Endothelial cell of umbilical vein (primary cell): ENCODE data around the gene LRCOL1.

ENCODE experiments used
- CTCF ChIP-seq, 2 donors: IDR thresholded peaks; 1 replicate in 1 of 2; 2 replicates in 1 of 2; pipeline ENCODE4 v1.5.1; 2011; ENCODE audit warnings: low read length in 2 of 2, mild to moderate bottlenecking in 2 of 2, moderate library complexity in 2 of 2, control low read depth in 1 of 2, inconsistent platforms in 1 of 2, low read depth in 1 of 2; ENCODE audit not compliant: insufficient read depth in 1 of 2; ENCODE audit errors: extremely low read depth in 1 of 2
- EZH2 ChIP-seq: IDR thresholded peaks from 2 replicates; pipeline ENCODE4 v1.6.1; 2012; ENCODE audit warnings: borderline replicate concordance, low read depth, mild to moderate bottlenecking, moderate library complexity, low read length, inconsistent platforms; ENCODE audit not compliant: severe bottlenecking
- MYC ChIP-seq: IDR thresholded peaks from one replicate; pipeline ENCODE4 v1.6.1; 2011; ENCODE audit warnings: mild to moderate bottlenecking, low read depth, low read length
- POLR2A ChIP-seq: IDR thresholded peaks from 2 replicates; pipeline ENCODE4 v1.6.1; 2012; ENCODE audit warnings: low read depth, mild to moderate bottlenecking, control low read depth, low read length
- POLR2AphosphoS5 ChIP-seq: IDR thresholded peaks from 2 replicates; pipeline ENCODE4 v1.6.1; 2012; ENCODE audit warnings: low read depth, mild to moderate bottlenecking, control low read depth, low read length, moderate library complexity; ENCODE audit not compliant: insufficient read depth

- TF ChIP-seq CTCF (IDR thresholded peaks at IDR 0.05; ENCODE audit: extremely low read depth in 1 of 2, insufficient read depth in 1 of 2, low read depth in 1 of 2, low read length in 2 of 2) (no peak), MYC (no peak), POLR2AphosphoS5 (no peak), POLR2A (no peak), EZH2 (no peak)
Measured at GRCh38 chr12:132591107-132591935, 19.1 kb downstream of the LRCOL1 start.
